Hepatocyte (in vitro differentiated cells): Measurements from ENCODE around the gene AGBL5. TPM values are rescaled to one million over a fixed set of nuclear protein-coding genes. Genes with fewer than 3 reads are reported as not detected.
"Not testable (repeated sequence)": the region's sequence is repeated elsewhere in the genome, so short reads cannot be mapped to it uniquely, and the experiment has no call there.

Source experiments
- DNase-seq: peaks from one replicate; pipeline ENCODE4 v3.0.0-alpha.2; 2016; ENCODE audit warnings: low spot score
- H2AFZ ChIP-seq: fragments of 200-600 bp; sonication (generic); 2 replicates; pipeline ENCODE4 v1.6.0; 2016; ENCODE audit warnings: antibody characterized with exemption, mild to moderate bottlenecking
- H3K27ac ChIP-seq: fragments of 200-600 bp; sonication (generic); 2 replicates; pipeline ENCODE4 v1.5.1; 2016; ENCODE audit warnings: mild to moderate bottlenecking
- H3K27me3 ChIP-seq: fragments of 200-600 bp; sonication (generic); 2 replicates; pipeline ENCODE4 v1.6.1; 2016
- H3K36me3 ChIP-seq: fragments of 200-600 bp; sonication (generic); replicated peaks from 2 replicates; pipeline ENCODE4 v1.5.1; 2016; ENCODE audit warnings: low read depth; ENCODE audit not compliant: insufficient read depth
- H3K4me1 ChIP-seq: fragments of 200-600 bp; sonication (generic); 2 replicates; pipeline ENCODE4 v1.5.1; 2016; ENCODE audit warnings: mild to moderate bottlenecking, moderate library complexity; ENCODE audit not compliant: insufficient read depth
- H3K4me2 ChIP-seq: fragments of 200-600 bp; sonication (generic); 2 replicates; pipeline ENCODE4 v1.6.0; 2016
- H3K4me3 ChIP-seq: fragments of 200-600 bp; sonication (generic); 2 replicates; pipeline ENCODE4 v1.5.1; 2016; ENCODE audit warnings: mild to moderate bottlenecking
- H3K79me2 ChIP-seq: fragments of 200-600 bp; sonication (generic); 2 replicates; pipeline ENCODE4 v1.6.0; 2017; ENCODE audit warnings: mild to moderate bottlenecking
- H3K9me2 ChIP-seq: fragments of 200-600 bp; sonication (generic); replicated peaks from 2 replicates; pipeline ENCODE4 v1.6.0; 2017; ENCODE audit warnings: mild to moderate bottlenecking; ENCODE audit not compliant: insufficient read depth
- H3K9me3 ChIP-seq: fragments of 200-600 bp; sonication (generic); 2 replicates; pipeline ENCODE4 v1.5.1; 2016; ENCODE audit warnings: low read depth, mild to moderate bottlenecking
- H4K20me1 ChIP-seq: fragments of 200-600 bp; sonication (generic); 2 replicates; pipeline ENCODE4 v1.6.0; 2016; ENCODE audit warnings: mild to moderate bottlenecking; ENCODE audit not compliant: insufficient read depth, poor library complexity, severe bottlenecking
- EZH2 ChIP-seq: fragments of 200-600 bp; sonication (generic); IDR thresholded peaks from 2 replicates; pipeline ENCODE4 v1.6.1; 2016; ENCODE audit warnings: antibody characterized with exemption, mild to moderate bottlenecking, borderline replicate concordance
- EZH2phosphoT487 ChIP-seq: fragments of 200-600 bp; sonication (generic); IDR thresholded peaks from one replicate; pipeline ENCODE4 v1.6.1; 2018; ENCODE audit warnings: antibody characterized with exemption, mild to moderate bottlenecking, low read depth, moderate library complexity; ENCODE audit not compliant: unreplicated experiment, severe bottlenecking
- WGBS: methylation state at CpG from one replicate; pipeline ENCODE4 v1.1.6; 2016; ENCODE audit warnings: low lambda C conversion rate; ENCODE audit errors: missing lambda C conversion rate; 5-methylcytosine and 5-hydroxymethylcytosine counted together
- polyA plus RNA-seq: library from polyadenylated mRNA; unstranded; fragments of >200 nt; fragmentation: Nextera tagmentation; extraction: Ambion mirVana; gene quantifications from 2 replicates; pipeline ENCODE4 v1.2.1, GENCODE V29; 2016
- total RNA-seq: library from RNA; depleted of rRNA; stranded (reverse); fragments of >200 nt; gene quantifications from 2 replicates; pipeline ENCODE4 v1.2.3, GENCODE V29; 2014
- TF ChIP-seq, protein P1 (sequence below): fragments of 200-600 bp; sonication (generic); IDR thresholded peaks from 2 replicates; pipeline ENCODE4 v1.5.1; 2016; ENCODE audit warnings: antibody characterized with exemption, mild to moderate bottlenecking; ENCODE audit not compliant: poor library complexity

The AGBL5 gene
- total and polyA plus RNA-seq, 2 experiments from 2014 or later = 12.9 to 20.2 TPM

DNA sequence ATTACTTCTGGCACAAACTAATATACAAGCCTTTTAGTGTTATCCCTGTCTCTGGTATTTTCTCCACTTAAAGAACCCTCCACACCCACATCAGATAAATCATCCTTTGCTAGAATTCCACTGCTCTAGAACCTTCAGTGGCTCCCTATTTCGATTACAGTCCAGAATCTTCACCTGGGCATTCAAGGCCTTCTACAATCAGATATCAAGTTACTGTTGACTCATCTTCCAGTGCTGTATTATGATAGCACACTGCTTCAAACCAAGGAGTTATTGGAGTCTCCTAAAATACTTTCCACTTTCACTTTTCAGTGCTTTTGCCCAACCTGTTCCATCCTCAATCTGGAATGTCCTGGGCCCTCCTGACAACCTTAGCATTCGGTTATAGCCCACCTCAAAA lies 64.1 kb downstream of the AGBL5 start:
- no peak for TF ChIP-seq EZH2
- no peak for TF ChIP-seq EZH2phosphoT487
- TF ChIP-seq, protein P1, sequence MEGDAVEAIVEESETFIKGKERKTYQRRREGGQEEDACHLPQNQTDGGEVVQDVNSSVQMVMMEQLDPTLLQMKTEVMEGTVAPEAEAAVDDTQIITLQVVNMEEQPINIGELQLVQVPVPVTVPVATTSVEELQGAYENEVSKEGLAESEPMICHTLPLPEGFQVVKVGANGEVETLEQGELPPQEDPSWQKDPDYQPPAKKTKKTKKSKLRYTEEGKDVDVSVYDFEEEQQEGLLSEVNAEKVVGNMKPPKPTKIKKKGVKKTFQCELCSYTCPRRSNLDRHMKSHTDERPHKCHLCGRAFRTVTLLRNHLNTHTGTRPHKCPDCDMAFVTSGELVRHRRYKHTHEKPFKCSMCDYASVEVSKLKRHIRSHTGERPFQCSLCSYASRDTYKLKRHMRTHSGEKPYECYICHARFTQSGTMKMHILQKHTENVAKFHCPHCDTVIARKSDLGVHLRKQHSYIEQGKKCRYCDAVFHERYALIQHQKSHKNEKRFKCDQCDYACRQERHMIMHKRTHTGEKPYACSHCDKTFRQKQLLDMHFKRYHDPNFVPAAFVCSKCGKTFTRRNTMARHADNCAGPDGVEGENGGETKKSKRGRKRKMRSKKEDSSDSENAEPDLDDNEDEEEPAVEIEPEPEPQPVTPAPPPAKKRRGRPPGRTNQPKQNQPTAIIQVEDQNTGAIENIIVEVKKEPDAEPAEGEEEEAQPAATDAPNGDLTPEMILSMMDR = no peak
- Histone ChIP-seq H3K9me3 (no peaks in the 10 kb centered on the region), H3K4me1 (peaks cover 4% of the 10 kb centered on the region), H3K4me3 (no peak overlapping the region), H3K4me2 (no peak overlapping the region), H3K9me2 (no peaks in the 10 kb centered on the region), H3K79me2 (no peaks in the 10 kb centered on the region), H3K27me3 (peaks cover 36% of the 10 kb centered on the region), H3K36me3 (no peaks in the 10 kb centered on the region), H2AFZ (no peak overlapping the region), H4K20me1 (no peaks in the 10 kb centered on the region), H3K27ac (no peak overlapping the region)
- WGBS = 73% methylated on average over 2 of the region's 2 CpGs
- DNase-seq = no peak

GRCh38 chr2:27117995-27118524 lies 66.6 kb downstream of the AGBL5 start:
- Histone ChIP-seq H3K4me1 (peaks cover 4% of the 10 kb centered on the region), H4K20me1 (no peaks in the 10 kb centered on the region), H3K36me3 (no peaks in the 10 kb centered on the region), H2AFZ (peak overlapping the region; percentile 45), H3K9me2 (no peaks in the 10 kb centered on the region), H3K27me3 (peaks cover 59% of the 10 kb centered on the region), H3K4me3 (no peak overlapping the region), H3K79me2 (no peaks in the 10 kb centered on the region), H3K9me3 (no peaks in the 10 kb centered on the region), H3K27ac (no peak overlapping the region), H3K4me2 (peak overlapping the region; percentile 82)
- DNase-seq = no peak
- WGBS = 27% methylated on average over 14 of the region's 14 CpGs
- TF ChIP-seq EZH2phosphoT487 = no peak
- TF ChIP-seq EZH2 = no peak
- TF ChIP-seq, protein P1 = no peak

- Histone ChIP-seq H3K9me3 (no peaks in the 10 kb centered on the region), H3K79me2 (no peaks in the 10 kb centered on the region), H3K4me2 (peak within 1 kb of the TSS; percentile 82), H3K4me3 (peak within 1 kb of the TSS; percentile 23), H3K27ac (no peak within 1 kb of the TSS), H3K9me2 (no peaks in the 10 kb centered on the region), H3K36me3 (no peaks in the 10 kb centered on the region), H3K27me3 (peaks cover 59% of the 10 kb centered on the region), H4K20me1 (no peaks in the 10 kb centered on the region), H3K4me1 (peaks cover 4% of the 10 kb centered on the region), H2AFZ (peak within 1 kb of the TSS; percentile 45)
- DNase-seq = peak; percentile 42
- WGBS = 10% methylated on average over 61 of the region's 84 CpGs
- TF ChIP-seq EZH2phosphoT487 (no peak), EZH2 (peak; percentile 72)
Observed at GRCh38 chr2:27118525-27119329, 67.3 kb downstream of the AGBL5 start, which contains the start of gene CGREF1. Gene CGREF1 (minus strand): TSS chr2:27119128. CDS start chr2:27104366, 14,762 bp downstream.

- peaks cover 59% of the 10 kb centered on the region for H3K27me3 ChIP-seq
- DNase-seq, H2AFZ ChIP-seq, H3K4me1 ChIP-seq, H3K27ac ChIP-seq, H3K79me2 ChIP-seq, H3K9me3 ChIP-seq, H3K36me3 ChIP-seq, H3K9me2 ChIP-seq, H4K20me1 ChIP-seq: not testable (repeated sequence)
- WGBS = 90% methylated on average over 8 of the region's 8 CpGs
- peak overlapping the region; percentile 23 for H3K4me3 ChIP-seq
- peak overlapping the region; percentile 82 for H3K4me2 ChIP-seq
Observed at GRCh38 chr2:27119330-27119670, 67.8 kb downstream of the AGBL5 start.

Other genes starting within 250 kb of the AGBL5 start
- gene DPYSL5, start 203.5 kb upstream of the AGBL5 start, total RNA-seq = 0.48 and 0.63 TPM in 2 replicates
- gene DPYSL5, start 203.5 kb upstream of the AGBL5 start, polyA plus RNA-seq = 0.21 and 0.99 TPM in 2 replicates
- 8.0 and 8.6 TPM in 2 replicates for gene MAPRE3, start 81.0 kb upstream of the AGBL5 start, total RNA-seq
- gene MAPRE3, start 81.0 kb upstream of the AGBL5 start, polyA plus RNA-seq = 23.6 and 29.2 TPM in 2 replicates
- 40.2 and 50.4 TPM in 2 replicates for gene TMEM214, start 18.7 kb upstream of the AGBL5 start, total RNA-seq
- gene TMEM214, start 18.7 kb upstream of the AGBL5 start, polyA plus RNA-seq = 75.9 and 100 TPM in 2 replicates
- 364 and 380 TPM in 2 replicates for gene OST4, start 20.0 kb downstream of the AGBL5 start, total RNA-seq
- 839 and 872 TPM in 2 replicates for gene OST4, start 20.0 kb downstream of the AGBL5 start, polyA plus RNA-seq
- 59.6 and 80.8 TPM in 2 replicates for gene EMILIN1, start 26.9 kb downstream of the AGBL5 start, total RNA-seq
- 109 and 128 TPM in 2 replicates for gene EMILIN1, start 26.9 kb downstream of the AGBL5 start, polyA plus RNA-seq
- gene KHK, start 35.1 kb downstream of the AGBL5 start, total RNA-seq = 26.1 and 28.7 TPM in 2 replicates
- gene KHK, start 35.1 kb downstream of the AGBL5 start, polyA plus RNA-seq = 57.7 and 73.1 TPM in 2 replicates
- 0.28 and 2.5 TPM in 2 replicates for gene CGREF1, start 67.5 kb downstream of the AGBL5 start, total RNA-seq
- gene CGREF1, start 67.5 kb downstream of the AGBL5 start, polyA plus RNA-seq = 1.8 and 2.2 TPM in 2 replicates
- gene ABHD1, start 72.1 kb downstream of the AGBL5 start, total RNA-seq = 0.03 TPM in 1 of 2 replicates, not detected in the other
- 0.58 and 1.1 TPM in 2 replicates for gene ABHD1, start 72.1 kb downstream of the AGBL5 start, polyA plus RNA-seq
- gene PREB, start 83.0 kb downstream of the AGBL5 start, total RNA-seq = 69.2 and 69.6 TPM in 2 replicates
- 71.7 and 90.3 TPM in 2 replicates for gene PREB, start 83.0 kb downstream of the AGBL5 start, polyA plus RNA-seq
- gene PRR30, start 87.7 kb downstream of the AGBL5 start, total RNA-seq = not detected in 2 replicates
- not detected in 2 replicates for gene PRR30, start 87.7 kb downstream of the AGBL5 start, polyA plus RNA-seq
- gene TCF23, start 97.3 kb downstream of the AGBL5 start, total RNA-seq = not detected in 2 replicates
- not detected in 2 replicates for gene TCF23, start 97.3 kb downstream of the AGBL5 start, polyA plus RNA-seq
- 161 and 173 TPM in 2 replicates for gene ATRAID, start 160.4 kb downstream of the AGBL5 start, total RNA-seq
- 259 and 281 TPM in 2 replicates for gene ATRAID, start 160.4 kb downstream of the AGBL5 start, polyA plus RNA-seq
- gene SLC5A6, start 160.6 kb downstream of the AGBL5 start, total RNA-seq = 65.8 and 72.3 TPM in 2 replicates
- 58.9 and 66.6 TPM in 2 replicates for gene SLC5A6, start 160.6 kb downstream of the AGBL5 start, polyA plus RNA-seq
- gene CAD, start 165.7 kb downstream of the AGBL5 start, total RNA-seq = 13.2 and 16.6 TPM in 2 replicates
- gene CAD, start 165.7 kb downstream of the AGBL5 start, polyA plus RNA-seq = 20.7 TPM in 2 replicates
- gene SLC30A3, start 211.4 kb downstream of the AGBL5 start, total RNA-seq = 0.20 TPM in 1 of 2 replicates, not detected in the other
- not detected in 2 replicates for gene SLC30A3, start 211.4 kb downstream of the AGBL5 start, polyA plus RNA-seq
- not detected in 2 replicates for gene DNAJC5G, start 223.8 kb downstream of the AGBL5 start, total RNA-seq
- not detected in 2 replicates for gene DNAJC5G, start 223.8 kb downstream of the AGBL5 start, polyA plus RNA-seq
- not detected in 2 replicates for gene TRIM54, start 230.8 kb downstream of the AGBL5 start, total RNA-seq
- gene TRIM54, start 230.8 kb downstream of the AGBL5 start, polyA plus RNA-seq = not detected in 2 replicates